ENCODE results near the gene NPAS2.

The NPAS2 gene

DNA sequence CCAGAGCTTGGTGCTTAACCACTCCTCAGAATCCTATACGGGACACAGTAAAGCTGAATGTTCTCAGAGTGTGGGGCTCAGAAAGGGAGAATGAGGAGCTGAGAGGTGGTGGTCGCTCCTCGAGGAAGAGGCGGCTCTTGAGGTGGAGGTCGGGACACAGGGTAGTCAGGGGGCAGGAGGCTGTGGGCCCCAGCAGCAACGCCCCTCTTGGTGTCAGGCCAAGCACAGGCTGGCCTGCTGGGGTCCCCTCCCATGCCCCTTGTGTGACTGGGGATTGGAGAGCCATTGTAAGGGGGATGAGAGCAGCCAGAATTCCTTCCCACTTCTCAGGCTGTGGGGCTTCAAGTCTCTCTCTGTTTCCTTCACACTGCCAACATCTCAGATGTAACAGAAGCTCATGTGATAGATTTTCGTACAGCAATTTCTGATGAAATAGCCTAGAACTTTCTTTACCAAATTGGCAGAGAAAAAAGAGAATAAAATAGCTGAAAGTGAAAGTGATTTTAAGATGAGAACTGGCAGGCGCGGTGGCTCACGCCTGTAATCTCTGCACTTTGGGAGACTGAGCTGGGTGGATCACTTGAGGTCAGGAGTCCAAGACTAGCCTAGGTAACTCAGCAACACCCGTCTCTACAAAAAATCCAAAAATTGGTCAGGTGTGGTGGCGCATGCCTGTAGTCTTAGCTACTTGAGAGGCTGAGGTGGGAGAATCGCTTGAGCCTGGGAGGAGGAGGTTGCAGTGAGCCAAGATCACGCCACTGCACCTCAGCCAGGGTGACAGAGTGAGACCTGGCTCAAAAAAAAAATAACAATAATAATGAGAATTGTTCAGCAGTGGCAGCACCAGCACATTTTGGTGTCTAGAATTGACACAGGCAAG lies 121.1 kb downstream of the NPAS2 start:
- H3K4me3 ChIP-seq (ENCODE audit: extremely low read depth, insufficient read depth, low read length, poor library complexity, severe bottlenecking): no peak overlapping the region
- no peaks in the 10 kb centered on the region for H3K36me3 ChIP-seq (ENCODE audit: control insufficient read depth, insufficient read depth, low read length)
- WGBS, 2 experiments (ENCODE audit: insufficient coverage in 2 of 2): 91 to 94% methylated on average over 11 to 12 of the region's 14 CpGs
- peaks cover under 1% of the 10 kb centered on the region for H3K4me1 ChIP-seq (ENCODE audit: control insufficient read depth, insufficient read depth, low read length, poor library complexity, severe bottlenecking)
- H3K9me3 ChIP-seq (ENCODE audit: control insufficient read depth, low read length): no peaks in the 10 kb centered on the region
- no peak overlapping the region for H3K27ac ChIP-seq (ENCODE audit: low read depth, low read length, severe bottlenecking)

DNA sequence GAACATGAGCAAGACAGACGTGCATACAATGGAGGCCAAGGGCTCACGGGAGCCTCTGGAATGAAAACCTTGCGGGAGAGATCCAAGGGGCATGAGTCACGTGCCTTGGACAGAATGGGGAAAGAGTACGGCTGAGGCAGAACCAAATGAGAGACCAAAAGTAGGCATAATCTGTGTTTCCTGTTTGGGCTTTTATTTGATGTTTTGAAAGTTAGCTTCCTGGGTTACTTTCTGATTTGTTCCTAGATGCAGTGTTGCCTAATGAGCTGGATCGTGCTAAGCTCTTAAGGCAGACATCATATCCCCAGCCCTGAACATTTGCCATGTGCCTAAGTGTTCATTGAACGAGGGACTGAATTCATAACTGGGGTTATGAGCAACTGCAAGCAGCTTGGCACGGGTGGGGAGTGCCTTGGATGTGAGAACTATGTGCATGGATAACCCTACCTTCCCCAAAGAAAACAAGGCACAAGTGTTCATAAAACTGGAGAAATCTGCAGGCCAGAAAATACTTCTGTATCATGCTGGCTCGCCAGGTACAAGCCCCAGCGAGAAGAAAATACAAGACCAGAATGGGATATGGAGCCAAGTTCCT lies 121.8 kb downstream of the NPAS2 start:
- no peaks in the 10 kb centered on the region for H3K4me1 ChIP-seq (ENCODE audit: control insufficient read depth, insufficient read depth, low read length, poor library complexity, severe bottlenecking)
- H3K27ac ChIP-seq (ENCODE audit: low read depth, low read length, severe bottlenecking): no peak overlapping the region
- H3K36me3 ChIP-seq (ENCODE audit: control insufficient read depth, insufficient read depth, low read length): no peaks in the 10 kb centered on the region
- no peaks in the 10 kb centered on the region for H3K9me3 ChIP-seq (ENCODE audit: control insufficient read depth, low read length)
- WGBS, 2 experiments (ENCODE audit: insufficient coverage in 2 of 2): 85 to 96% methylated on average over 8 to 9 of the region's 10 CpGs
- no peak overlapping the region for H3K4me3 ChIP-seq (ENCODE audit: extremely low read depth, insufficient read depth, low read length, poor library complexity, severe bottlenecking)

DNA sequence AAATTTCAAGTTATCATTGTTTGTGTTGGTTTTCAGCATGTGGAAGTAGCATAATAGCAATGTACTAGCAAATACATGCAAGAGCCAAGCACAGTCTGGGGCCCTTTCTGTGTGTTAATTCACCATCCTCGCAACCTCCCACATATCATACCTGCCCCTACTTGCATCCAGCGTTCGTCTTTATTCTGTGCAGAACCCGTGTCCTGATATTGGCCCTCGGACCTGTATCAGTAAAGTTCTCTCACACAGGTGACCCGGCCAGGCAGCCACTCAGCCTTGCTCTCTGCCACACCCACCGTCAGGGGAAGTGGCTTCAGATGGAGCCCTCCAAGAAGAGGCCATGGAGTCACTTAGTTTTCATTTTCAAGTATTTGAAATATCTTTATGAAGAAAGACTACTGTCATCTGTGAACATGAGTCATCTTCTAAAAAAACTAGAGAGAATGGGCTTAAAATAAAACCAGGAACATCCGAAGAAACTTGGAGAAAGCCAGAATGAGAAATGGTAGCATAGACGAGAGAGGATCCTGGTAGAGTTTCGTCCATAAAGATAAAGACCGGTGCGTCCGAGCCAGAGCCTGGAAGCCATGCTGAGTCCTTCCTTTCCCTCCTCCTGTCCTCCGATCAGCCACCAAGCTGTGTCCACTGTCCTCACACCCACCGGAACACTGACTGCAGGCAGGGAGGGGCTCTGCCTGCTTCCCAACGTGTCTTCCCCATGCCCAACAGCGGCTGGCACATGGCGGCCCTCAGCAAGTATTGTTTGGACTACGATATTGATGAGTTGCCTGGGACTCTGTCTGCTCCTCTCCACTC lies 124.9 kb downstream of the NPAS2 start:
- H3K4me1 ChIP-seq (ENCODE audit: control insufficient read depth, insufficient read depth, low read length, poor library complexity, severe bottlenecking): no peaks in the 10 kb centered on the region
- 92 to 93% methylated on average over 15 to 18 of the region's 19 CpGs for WGBS, 2 experiments (ENCODE audit: insufficient coverage in 2 of 2)
- H3K4me3 ChIP-seq (ENCODE audit: extremely low read depth, insufficient read depth, low read length, poor library complexity, severe bottlenecking): no peak overlapping the region
- no peaks in the 10 kb centered on the region for H3K36me3 ChIP-seq (ENCODE audit: control insufficient read depth, insufficient read depth, low read length)
- H3K27ac ChIP-seq (ENCODE audit: low read depth, low read length, severe bottlenecking): no peak overlapping the region
- no peaks in the 10 kb centered on the region for H3K9me3 ChIP-seq (ENCODE audit: control insufficient read depth, low read length)

DNA sequence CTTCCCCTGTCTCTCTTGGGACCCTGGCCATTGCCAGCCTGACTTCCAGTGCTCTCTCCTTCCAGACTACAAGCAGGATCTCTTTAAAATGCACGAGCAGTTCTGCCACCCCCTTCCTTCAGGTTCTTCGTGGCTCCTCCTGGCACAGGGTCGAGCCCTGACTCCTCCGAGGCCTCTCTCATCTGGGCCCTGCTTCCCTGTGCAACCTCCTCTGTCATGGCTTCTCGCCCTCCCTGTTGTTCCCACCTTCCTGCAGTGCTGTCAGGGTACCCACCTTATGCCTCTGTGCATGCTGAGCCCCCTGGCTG lies 125.4 kb downstream of the NPAS2 start:
- WGBS, 2 experiments (ENCODE audit: insufficient coverage in 2 of 2): 80 to 83% methylated on average over 4 to 5 of the region's 5 CpGs
- H3K9me3 ChIP-seq (ENCODE audit: control insufficient read depth, low read length): no peaks in the 10 kb centered on the region
- no peaks in the 10 kb centered on the region for H3K36me3 ChIP-seq (ENCODE audit: control insufficient read depth, insufficient read depth, low read length)

DNA sequence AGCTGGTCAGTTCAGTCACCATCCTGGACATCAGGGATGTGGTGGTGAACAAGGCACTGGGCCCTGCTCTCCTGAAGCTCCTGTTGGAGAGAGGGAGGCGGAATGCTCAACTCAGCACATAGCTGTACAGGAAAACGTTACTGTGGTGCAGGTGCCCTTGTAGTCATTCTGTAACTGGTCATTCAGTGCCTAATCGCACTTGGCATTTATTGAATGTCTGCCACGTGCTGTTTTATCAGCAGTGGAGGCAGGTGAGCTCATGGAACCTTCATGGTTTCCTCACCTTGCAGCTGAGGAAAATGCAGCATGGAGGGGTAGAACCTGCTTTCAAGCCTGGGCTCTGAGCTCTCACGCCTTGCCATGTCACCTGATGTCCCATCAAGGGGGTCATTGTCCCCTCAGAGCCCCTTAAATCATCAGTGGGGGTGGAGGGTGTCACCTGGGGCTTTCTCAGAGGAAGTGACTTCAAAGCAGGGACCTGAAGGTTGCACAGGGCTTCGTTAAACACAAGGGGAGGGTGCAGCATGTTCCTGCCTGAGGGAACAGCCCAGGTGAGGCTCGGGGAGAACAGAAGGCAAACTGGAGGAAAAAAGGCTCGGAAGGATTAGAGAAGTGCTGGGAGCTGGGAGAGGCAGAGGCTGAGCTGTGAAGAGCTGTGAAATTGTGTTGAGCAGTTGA lies 126.1 kb downstream of the NPAS2 start:
- no peaks in the 10 kb centered on the region for H3K36me3 ChIP-seq (ENCODE audit: control insufficient read depth, insufficient read depth, low read length)
- H3K27ac ChIP-seq (ENCODE audit: low read depth, low read length, severe bottlenecking): no peak overlapping the region
- WGBS, 2 experiments (ENCODE audit: insufficient coverage in 2 of 2): 87 to 91% methylated on average over 7 to 8 of the region's 8 CpGs
- no peaks in the 10 kb centered on the region for H3K9me3 ChIP-seq (ENCODE audit: control insufficient read depth, low read length)
- no peaks in the 10 kb centered on the region for H3K4me1 ChIP-seq (ENCODE audit: control insufficient read depth, insufficient read depth, low read length, poor library complexity, severe bottlenecking)
- H3K4me3 ChIP-seq (ENCODE audit: extremely low read depth, insufficient read depth, low read length, poor library complexity, severe bottlenecking): no peak overlapping the region

More for the DNA sequence above, 125.4 kb downstream of the NPAS2 start:
- no peaks in the 10 kb centered on the region for H3K4me1 ChIP-seq (ENCODE audit: control insufficient read depth, insufficient read depth, low read length, poor library complexity, severe bottlenecking)
- H3K27ac ChIP-seq (ENCODE audit: low read depth, low read length, severe bottlenecking): no peak overlapping the region
- no peak overlapping the region for H3K4me3 ChIP-seq (ENCODE audit: extremely low read depth, insufficient read depth, low read length, poor library complexity, severe bottlenecking)

DNA sequence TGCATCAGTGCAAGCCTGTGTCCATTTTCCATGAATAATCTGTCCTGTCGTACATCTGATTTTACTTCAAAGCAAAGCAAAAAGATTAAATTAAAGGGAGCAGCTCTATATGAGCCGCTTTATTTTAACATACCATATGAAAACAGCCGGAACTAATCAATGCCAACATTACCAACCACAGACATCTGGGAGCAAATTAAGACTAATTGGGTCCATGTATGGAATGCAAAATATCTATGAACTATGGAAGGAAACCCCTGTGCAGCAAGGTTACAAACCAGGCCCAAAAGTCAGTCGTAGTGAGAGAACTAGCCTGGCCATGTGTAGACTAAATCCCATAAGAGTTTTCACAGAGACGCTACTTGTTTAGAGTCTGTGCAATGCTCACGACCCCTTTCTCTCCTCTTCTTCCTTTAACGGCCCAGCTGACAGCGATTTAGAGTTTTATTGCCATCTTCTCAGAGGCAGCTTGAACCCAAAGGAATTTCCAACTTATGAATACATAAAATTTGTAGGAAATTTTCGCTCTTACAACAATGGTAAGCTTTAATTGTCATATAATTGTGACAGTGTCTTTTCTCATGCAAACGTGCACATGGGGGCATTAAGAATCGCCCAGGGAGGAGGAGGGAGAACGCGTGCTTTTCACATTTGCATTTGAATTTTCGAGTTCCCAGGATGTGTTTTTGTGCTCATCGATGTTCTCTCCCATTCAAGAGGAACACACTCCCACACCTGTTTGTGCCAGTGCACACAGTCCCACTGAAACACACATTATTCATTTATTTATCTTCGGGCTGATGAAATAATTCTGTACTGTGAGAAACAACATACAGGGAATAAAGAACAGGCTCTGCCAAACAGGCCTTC lies 129.2 kb downstream of the NPAS2 start:
- Histone ChIP-seq H3K27ac (ENCODE audit: low read depth, low read length, severe bottlenecking) (no peak overlapping the region), H3K36me3 (ENCODE audit: control insufficient read depth, insufficient read depth, low read length) (no peaks in the 10 kb centered on the region), H3K4me1 (ENCODE audit: control insufficient read depth, insufficient read depth, low read length, poor library complexity, severe bottlenecking) (no peaks in the 10 kb centered on the region), H3K4me3 (ENCODE audit: extremely low read depth, insufficient read depth, low read length, poor library complexity, severe bottlenecking) (no peak overlapping the region), H3K9me3 (ENCODE audit: control insufficient read depth, low read length) (no peaks in the 10 kb centered on the region)
- 77 to 83% methylated on average over 4 to 9 of the region's 16 CpGs for WGBS, 2 experiments (ENCODE audit: insufficient coverage in 2 of 2)

DNA sequence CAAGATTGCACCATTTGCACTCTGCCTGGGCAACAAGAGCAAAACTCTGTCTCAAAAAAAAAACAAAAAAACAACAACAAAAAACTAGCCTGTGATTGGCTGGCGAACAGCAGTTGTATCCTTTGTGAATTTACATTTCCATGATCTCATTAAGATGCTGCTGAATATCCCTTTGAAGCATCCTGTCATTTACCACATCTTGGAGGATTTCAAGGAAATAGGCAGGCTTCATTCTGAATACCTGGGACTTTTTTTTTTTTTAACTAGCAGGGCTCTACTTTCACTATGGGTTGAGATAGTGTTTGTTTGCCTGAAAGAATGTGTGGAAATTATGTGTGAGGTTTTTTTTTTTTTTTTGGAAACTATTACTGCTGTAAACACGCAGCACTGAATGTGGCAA lies 132.6 kb downstream of the NPAS2 start:
- H3K36me3 ChIP-seq (ENCODE audit: control insufficient read depth, insufficient read depth, low read length): no peaks in the 10 kb centered on the region
- H3K4me3 ChIP-seq (ENCODE audit: extremely low read depth, insufficient read depth, low read length, poor library complexity, severe bottlenecking): no peak overlapping the region
- 91 to 100% methylated on average over 2 of the region's 2 CpGs for WGBS, 2 experiments (ENCODE audit: insufficient coverage in 2 of 2)
- no peaks in the 10 kb centered on the region for H3K9me3 ChIP-seq (ENCODE audit: control insufficient read depth, low read length)
- no peak overlapping the region for H3K27ac ChIP-seq (ENCODE audit: low read depth, low read length, severe bottlenecking)
- H3K4me1 ChIP-seq (ENCODE audit: control insufficient read depth, insufficient read depth, low read length, poor library complexity, severe bottlenecking): no peaks in the 10 kb centered on the region

DNA sequence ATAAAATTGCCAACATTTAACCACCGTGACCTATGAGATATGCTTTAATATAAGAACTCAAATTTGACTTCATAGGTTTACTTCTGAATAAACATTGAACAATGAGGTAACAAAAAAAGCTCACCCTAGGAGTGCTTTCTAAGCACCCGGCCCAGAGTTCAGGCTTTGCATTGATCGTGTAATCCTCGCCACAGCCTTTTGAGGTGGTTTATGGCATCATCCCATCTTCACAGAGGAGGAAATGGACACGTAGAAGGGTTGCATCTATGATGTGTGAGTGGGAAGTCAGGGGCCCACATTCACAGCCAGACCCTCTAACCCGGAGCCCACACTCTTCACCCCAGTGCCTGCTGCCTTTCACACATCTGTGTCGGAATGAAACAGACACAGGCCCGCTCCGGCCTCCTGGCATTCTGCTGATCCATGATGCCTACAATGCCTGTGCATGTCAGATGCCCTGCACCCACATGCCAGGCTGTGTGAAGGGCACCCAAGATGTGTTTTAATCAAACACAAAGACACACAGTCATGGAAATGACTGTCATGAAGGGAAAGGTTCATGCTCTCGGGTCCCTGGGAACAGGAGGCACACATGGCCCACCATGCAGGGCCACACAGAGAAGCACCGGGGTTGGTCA lies 133.6 kb downstream of the NPAS2 start:
- Histone ChIP-seq H3K36me3 (ENCODE audit: control insufficient read depth, insufficient read depth, low read length) (no peaks in the 10 kb centered on the region), H3K4me3 (ENCODE audit: extremely low read depth, insufficient read depth, low read length, poor library complexity, severe bottlenecking) (no peak overlapping the region), H3K9me3 (ENCODE audit: control insufficient read depth, low read length) (no peaks in the 10 kb centered on the region), H3K27ac (ENCODE audit: low read depth, low read length, severe bottlenecking) (no peak overlapping the region), H3K4me1 (ENCODE audit: control insufficient read depth, insufficient read depth, low read length, poor library complexity, severe bottlenecking) (no peaks in the 10 kb centered on the region)
- 90 to 98% methylated on average over 7 to 8 of the region's 11 CpGs for WGBS, 2 experiments (ENCODE audit: insufficient coverage in 2 of 2)

DNA sequence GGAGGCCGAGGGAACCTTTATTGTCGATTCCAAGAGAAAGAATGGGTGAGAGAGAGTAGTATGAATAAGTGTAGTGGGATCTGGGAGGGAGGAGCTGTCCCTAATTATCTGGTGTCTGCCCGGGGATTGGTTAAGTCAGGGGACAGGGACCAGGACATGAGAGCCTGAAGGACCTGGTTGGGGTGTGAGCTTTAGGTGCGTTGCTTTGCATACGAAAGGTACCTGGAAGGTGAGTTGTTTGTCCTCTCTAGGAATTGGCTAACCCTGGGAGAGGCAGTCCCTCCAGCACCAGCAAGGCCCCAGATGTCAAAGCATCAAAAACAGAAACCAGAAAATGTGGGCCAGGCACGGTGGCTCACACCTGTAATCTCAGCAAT lies 134.1 kb downstream of the NPAS2 start:
- Histone ChIP-seq H3K36me3 (ENCODE audit: control insufficient read depth, insufficient read depth, low read length) (no peaks in the 10 kb centered on the region), H3K4me3 (ENCODE audit: extremely low read depth, insufficient read depth, low read length, poor library complexity, severe bottlenecking) (no peak overlapping the region), H3K9me3 (ENCODE audit: control insufficient read depth, low read length) (no peaks in the 10 kb centered on the region), H3K4me1 (ENCODE audit: control insufficient read depth, insufficient read depth, low read length, poor library complexity, severe bottlenecking) (no peaks in the 10 kb centered on the region), H3K27ac (ENCODE audit: low read depth, low read length, severe bottlenecking) (no peak overlapping the region)
- WGBS, 2 experiments (ENCODE audit: insufficient coverage in 2 of 2): 93 to 98% methylated on average over 5 to 6 of the region's 6 CpGs
